Measurements from ENCODE around the gene ARL13B. TPM values are rescaled to one million over a fixed set of nuclear protein-coding genes. Genes with fewer than 3 reads are reported as not detected.
"Not testable (repeated sequence)": the region's sequence is repeated elsewhere in the genome, so short reads cannot be mapped to it uniquely, and the experiment has no call there.

The ARL13B gene
- 13.3 and 15.4 TPM in 2 replicates for total RNA-seq (2014; rRNA removed; shearing (Covaris generic))

DNA sequence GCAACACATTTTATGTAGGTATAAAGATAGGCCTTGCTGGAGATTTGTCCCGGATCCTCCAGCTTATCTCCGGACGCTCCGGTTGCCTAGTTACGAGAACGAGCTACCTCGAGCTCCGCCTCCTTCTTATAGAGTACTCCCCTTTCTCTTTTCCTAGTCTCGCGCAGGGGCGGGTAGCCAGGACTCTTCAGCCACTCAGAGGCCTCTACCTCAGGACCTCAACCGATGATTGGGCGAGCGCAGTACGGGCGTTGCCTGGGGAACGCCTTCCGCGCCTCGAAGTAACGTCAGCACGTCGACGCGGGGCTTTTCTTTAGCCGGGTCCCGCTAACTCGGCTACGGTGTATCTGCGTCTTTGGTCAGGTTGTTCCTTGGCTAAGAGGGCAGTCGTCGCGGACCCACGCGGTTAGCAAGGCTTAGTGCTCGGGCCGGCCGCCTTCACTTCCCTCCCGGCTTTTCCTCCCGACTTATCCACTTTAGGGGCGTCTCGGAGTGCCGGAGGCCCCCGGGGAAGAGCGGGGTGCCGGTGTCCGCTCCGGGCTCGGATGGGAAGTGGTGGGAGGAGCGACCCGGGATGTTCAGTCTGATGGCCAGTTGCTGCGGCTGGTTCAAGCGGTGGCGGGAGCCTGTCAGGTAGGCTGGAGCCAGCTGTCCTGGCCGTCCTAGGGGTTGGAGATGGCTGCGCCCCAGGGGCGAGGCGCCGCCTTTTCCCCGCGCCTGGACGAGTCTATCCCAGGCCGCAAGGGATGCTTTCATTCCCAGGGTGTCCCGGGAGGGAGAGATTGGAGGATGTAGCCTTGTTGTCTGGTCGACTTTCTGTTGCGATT, at the start of gene ARL13B:
ARL13B (plus strand) TSS at position 306 of the 827 bp plus-strand sequence; CDS start at position 575, 269 bp downstream.
- DNase-seq (ENCODE audit: low read depth), result peak; percentile 99

DNA sequence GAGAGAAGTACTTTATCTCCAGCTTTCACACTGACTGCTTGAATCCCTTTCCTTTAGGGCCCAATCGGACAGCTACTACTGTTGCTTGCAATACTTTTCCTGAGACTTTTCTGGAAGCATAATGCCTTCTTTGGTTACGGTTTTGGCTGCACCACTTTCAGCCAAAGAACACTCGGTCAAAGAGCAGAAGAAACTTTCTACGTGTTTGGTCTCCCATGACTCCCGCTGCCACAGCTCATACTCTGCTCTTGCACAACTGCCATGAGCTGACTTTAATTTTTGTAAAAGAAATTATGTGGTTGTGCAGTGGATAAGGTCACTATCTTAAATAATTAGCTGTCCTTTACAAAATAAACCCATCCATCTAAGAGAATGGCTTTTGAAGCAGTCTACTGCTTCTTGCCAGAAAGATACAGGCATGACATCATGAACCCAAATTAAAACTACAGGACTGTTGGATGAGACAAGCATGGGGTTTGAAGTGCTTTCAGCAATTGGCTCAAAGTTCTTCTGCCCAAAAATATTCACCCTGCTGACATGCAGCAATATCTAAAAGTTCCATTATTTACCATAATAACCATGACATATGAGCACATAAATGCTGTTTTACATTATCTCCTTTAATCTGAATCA, 48.2 kb upstream of the ARL13B start:
- no peak for DNase-seq (ENCODE audit: low read depth)

DNA sequence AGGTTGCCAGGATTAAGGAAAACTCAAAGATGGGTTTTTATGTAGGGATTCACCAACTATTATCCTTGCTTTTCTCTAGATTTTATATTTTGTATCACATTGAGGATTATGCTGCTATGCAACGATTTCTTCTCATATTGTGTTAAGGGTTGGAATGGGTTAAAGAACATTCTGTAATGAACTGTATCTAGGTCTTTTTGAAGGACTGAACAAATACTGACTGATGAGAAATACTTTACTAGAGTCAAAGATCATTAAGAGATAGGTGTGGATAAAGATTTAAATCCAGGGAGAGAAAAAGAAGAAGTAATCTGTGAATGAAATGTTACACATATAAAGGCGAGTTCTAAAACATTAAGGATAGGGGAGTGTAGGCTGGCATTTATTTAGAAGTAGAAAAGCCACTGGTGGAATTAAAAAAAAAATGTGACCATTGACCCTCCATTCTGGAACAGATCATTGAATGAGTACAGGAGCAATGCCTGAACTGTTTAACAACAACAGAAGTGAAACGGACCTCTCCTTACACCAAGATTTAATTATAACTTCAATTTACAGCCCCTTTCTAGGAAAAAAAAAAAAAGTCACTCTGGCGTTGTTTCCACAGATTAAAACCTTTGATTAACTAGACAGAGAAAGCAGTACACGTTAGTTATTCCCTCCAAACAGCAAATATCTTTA, 45.4 kb upstream of the ARL13B start:
- DNase-seq (ENCODE audit: low read depth), result no peak

- DNase-seq (ENCODE audit: low read depth), result no peak
Observed at GRCh38 chr3:93936549-93936948, 43.4 kb upstream of the ARL13B start.

- not testable (repeated sequence) for DNase-seq (ENCODE audit: low read depth)
Observed at GRCh38 chr3:93937485-93937884, 42.5 kb upstream of the ARL13B start.

- peak; percentile 8 for DNase-seq (ENCODE audit: low read depth)
Observed at GRCh38 chr3:93949958-93950357, 30.0 kb upstream of the ARL13B start.

- no peak for DNase-seq (ENCODE audit: low read depth)
Observed at GRCh38 chr3:93961026-93961425, 18.9 kb upstream of the ARL13B start.

- no peak for DNase-seq (ENCODE audit: low read depth)
Observed at GRCh38 chr3:93961489-93961888, 18.5 kb upstream of the ARL13B start.

GRCh38 chr3:93962798-93963197, 17.2 kb upstream of the ARL13B start:
- no peak for DNase-seq (ENCODE audit: low read depth)

DNA sequence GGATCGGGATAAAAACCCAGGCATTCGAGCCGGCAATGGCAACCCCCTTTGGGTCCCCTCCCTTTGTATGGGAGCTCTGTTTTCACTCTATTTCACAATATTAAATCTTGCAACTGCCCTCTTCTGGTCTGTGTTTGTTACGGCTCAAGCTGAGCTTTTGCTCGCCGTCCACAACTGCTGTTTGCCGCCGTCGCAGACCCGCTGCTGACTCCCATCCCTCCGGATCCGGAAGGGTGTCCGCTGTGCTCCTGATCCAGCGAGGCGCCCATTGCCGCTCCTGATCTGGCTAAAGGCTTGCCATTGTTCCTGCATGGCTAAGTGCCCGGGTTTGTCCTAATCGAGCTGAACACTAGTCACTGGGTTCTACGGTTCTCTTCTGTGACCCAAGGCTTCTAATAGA, 14.8 kb upstream of the ARL13B start:
- DNase-seq (ENCODE audit: low read depth), result not testable (repeated sequence)

GRCh38 chr3:93969443-93969842, 10.5 kb upstream of the ARL13B start:
- DNase-seq (ENCODE audit: low read depth), result peak; percentile 15

DNA sequence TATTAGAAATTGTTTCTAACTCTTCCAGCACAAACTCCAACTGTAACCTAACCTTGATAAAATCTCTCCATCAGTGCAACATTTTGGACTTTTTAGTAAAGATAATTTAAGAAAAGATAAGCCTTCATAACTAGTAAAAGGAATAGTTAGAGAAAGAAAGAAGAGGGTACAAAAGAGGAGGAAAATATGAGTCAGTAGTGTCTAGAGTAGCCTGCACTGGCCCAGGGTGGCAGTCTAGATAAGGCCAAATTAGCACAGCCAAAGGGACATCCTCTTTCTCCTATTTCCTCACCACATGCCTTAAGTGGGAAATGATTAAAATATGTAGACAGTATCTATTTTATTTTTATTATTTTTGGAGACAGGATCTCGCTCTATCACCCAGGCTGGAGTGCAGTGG, 10.0 kb upstream of the ARL13B start:
- no peak for DNase-seq (ENCODE audit: low read depth)

DNA sequence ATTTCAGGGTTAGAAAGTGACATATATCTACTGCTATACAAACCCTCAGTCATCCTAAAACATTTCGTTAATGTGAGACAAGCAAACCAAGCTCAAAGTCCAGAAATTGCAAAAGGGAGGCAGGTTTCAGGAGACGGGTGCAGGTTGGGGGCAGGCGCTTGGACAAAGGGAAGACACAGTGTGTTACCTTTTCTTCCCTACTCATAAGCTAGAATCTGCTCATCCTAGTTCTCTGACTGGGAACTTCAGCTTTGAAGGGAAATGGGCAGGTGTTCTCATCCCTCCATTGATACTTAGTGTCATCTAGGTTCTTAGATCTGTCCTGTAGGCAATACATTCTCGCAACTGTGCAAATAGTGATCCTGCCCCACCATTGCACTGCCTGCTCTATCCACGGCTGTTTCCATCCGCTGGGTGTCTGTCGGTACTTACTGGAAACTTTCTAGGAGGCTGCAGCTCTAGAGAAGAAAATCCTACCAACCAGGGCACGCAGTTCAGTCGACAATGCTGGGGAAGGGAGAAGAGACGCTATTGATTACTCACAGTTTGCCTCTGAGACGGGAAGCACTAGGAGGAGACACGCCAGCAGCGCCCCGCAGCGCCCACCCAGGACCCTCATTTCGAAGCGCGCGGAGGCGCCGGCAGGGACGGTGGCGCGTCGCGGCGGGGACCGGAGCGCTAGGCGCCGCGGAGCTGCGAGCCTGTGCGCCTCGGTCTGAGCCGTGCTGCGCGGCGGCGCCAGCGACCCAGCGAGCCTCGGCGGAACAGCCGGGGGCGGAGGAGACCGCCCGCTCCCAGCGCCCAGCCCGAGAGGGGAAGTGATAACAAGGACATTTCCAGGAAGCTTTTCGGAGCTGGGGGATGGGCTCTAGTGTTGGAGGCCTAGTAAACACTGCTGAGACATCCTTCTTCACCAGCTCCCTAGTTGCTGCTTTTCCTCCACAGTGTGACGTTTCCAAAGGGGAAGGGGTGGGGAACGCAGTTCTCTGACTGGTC, 6.5 kb upstream of the ARL13B start, which contains the start of gene PROS1:
PROS1 (minus strand) TSS at position 766 of the 996 bp plus-strand sequence; CDS start at position 619, 147 bp downstream.
- DNase-seq (ENCODE audit: low read depth), result peak; percentile 67

- no peak for DNase-seq (ENCODE audit: low read depth)
Observed at GRCh38 chr3:93981649-93982048, 1.7 kb downstream of the ARL13B start.

GRCh38 chr3:93983408-93983807, 3.5 kb downstream of the ARL13B start:
- no peak for DNase-seq (ENCODE audit: low read depth)

DNA sequence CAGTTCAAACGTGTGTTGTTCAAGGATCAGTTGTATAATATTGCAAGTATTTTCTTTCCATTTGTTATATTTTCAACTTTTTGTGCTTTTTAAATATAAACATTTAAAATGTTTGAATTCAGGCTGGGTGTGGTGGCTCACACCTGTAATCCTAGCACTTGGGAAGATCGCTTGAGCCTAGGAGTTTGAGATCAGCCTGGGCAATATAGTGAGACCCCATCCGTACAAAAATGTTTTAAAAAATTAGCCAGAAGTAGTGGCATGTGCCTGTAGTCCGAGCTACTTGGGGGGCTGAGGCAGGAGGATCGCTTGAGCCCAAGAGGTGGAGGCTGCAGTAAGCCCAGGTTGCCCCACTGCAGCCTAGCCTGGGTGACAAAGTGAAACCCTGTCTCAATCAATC, 4.7 kb downstream of the ARL13B start:
- no peak for DNase-seq (ENCODE audit: low read depth)

GRCh38 chr3:93988283-93988682, 8.3 kb downstream of the ARL13B start:
- DNase-seq (ENCODE audit: low read depth), result peak; percentile 9

GRCh38 chr3:93988764-93989163, 8.8 kb downstream of the ARL13B start:
- no peak for DNase-seq (ENCODE audit: low read depth)

DNA sequence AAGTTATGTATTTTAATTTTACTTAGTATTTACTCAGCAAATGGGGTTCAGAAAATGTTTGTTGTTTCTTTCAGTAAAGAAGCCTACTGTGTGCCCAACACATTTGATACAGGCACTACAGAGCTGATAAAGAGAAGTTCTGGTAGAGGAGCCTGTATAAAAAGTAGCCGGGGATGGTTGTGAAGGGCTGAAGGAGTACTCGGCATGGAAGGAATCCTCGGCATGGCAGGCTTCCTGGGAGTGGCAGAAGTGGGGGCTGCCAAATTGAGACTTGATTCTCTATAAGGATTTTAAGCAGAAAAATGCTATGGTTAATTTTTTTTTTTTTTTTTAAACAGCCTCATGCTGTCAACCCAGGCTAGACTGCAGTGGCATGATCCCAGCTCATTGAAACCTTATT, 9.3 kb downstream of the ARL13B start:
- DNase-seq (ENCODE audit: low read depth), result no peak

DNA sequence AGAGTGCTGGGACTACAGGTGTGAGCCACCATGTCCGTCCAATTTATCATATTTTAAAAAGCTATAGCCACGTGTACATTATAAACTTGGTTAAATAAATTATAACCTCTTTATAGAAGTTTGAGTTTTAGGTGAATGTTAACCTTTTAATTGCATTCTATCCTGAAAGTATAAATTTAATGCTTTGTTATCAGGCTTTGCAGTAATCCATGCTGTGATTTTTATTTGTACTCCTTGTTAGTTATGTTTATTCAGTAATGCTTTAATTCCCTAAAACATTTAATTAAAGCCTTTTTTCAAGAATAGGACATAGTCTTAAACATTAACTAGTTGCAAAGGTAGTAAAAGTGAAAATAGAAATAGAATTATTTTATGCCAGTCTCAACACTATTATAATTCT, 11.7 kb downstream of the ARL13B start:
- DNase-seq (ENCODE audit: low read depth), result no peak

DNA sequence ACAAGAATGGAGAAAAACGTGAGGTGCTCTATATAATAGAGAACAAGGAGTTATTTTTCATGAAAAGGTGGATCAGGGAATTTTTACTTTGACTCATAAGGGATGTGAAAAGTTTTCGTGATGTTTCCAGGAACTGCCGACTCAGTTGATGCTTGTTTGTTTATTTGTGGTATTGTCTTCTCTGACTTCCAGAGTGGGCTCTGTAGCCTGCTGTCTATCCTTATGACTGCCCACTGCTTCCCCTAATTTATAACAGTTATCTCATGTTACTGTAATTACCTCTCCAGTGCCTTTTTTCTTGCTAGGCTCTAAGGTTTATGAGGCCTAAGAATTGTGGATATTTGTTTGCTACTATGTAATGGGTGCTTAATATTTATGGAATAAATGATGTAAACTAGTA, 12.3 kb downstream of the ARL13B start:
- no peak for DNase-seq (ENCODE audit: low read depth)

Data from Daoy (cell line).